Type B pancreatic cell (in vitro differentiated cells): ENCODE measurements around the gene TNFRSF12A. TPM values are rescaled to one million over a fixed set of nuclear protein-coding genes. Genes with fewer than 3 reads are reported as not detected.

Experiments used
- DNase-seq: peaks from one replicate; pipeline ENCODE4 v3.0.0; 2021; ENCODE audit warnings: mixed read lengths; ENCODE audit not compliant: unreplicated experiment; ENCODE audit errors: extremely low spot score
- H3K27ac Mint-ChIP-seq: 2 replicates; pipeline ENCODE4 v1.8.0; 2021; ENCODE audit warnings: mild to moderate bottlenecking, mixed read lengths
- H3K27me3 Mint-ChIP-seq: 2 replicates; pipeline ENCODE4 v1.8.0; 2021; ENCODE audit warnings: mixed read lengths
- H3K36me3 Mint-ChIP-seq: 2 replicates; pipeline ENCODE4 v1.8.0; 2021; ENCODE audit warnings: mixed read lengths
- H3K4me1 Mint-ChIP-seq: one replicate; pipeline ENCODE4 v1.8.0; 2021; ENCODE audit warnings: mixed read lengths; ENCODE audit not compliant: unreplicated experiment
- H3K4me3 Mint-ChIP-seq: 2 replicates; pipeline ENCODE4 v1.8.0; 2021; ENCODE audit warnings: mild to moderate bottlenecking, mixed read lengths
- H3K9me3 Mint-ChIP-seq: 2 replicates; pipeline ENCODE4 v1.8.0; 2021; ENCODE audit warnings: mixed read lengths
- total RNA-seq: library from RNA; stranded (reverse); gene quantifications from 2 replicates; pipeline ENCODE4 v1.2.1, GENCODE V29; 2021; ENCODE audit warnings: low replicate concordance
- TF ChIP-seq, protein P1 (sequence below): fragments of 200-600 bp; sonication (generic); conservative IDR thresholded peaks from 2 replicates; pipeline ENCODE4 v1.5.0; 2021; ENCODE audit warnings: antibody characterized with exemption, mild to moderate bottlenecking

Gene TNFRSF12A
- total RNA-seq, 1 donor from 2014 or later, result 24.0 TPM

- TF ChIP-seq, protein P1, sequence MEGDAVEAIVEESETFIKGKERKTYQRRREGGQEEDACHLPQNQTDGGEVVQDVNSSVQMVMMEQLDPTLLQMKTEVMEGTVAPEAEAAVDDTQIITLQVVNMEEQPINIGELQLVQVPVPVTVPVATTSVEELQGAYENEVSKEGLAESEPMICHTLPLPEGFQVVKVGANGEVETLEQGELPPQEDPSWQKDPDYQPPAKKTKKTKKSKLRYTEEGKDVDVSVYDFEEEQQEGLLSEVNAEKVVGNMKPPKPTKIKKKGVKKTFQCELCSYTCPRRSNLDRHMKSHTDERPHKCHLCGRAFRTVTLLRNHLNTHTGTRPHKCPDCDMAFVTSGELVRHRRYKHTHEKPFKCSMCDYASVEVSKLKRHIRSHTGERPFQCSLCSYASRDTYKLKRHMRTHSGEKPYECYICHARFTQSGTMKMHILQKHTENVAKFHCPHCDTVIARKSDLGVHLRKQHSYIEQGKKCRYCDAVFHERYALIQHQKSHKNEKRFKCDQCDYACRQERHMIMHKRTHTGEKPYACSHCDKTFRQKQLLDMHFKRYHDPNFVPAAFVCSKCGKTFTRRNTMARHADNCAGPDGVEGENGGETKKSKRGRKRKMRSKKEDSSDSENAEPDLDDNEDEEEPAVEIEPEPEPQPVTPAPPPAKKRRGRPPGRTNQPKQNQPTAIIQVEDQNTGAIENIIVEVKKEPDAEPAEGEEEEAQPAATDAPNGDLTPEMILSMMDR, result no peak
- no peaks in the 10 kb centered on the region for H3K36me3 Mint-ChIP-seq
- DNase-seq, result no peak
- no peaks in the 10 kb centered on the region for H3K9me3 Mint-ChIP-seq
- H3K4me1 Mint-ChIP-seq, result peaks cover 12% of the 10 kb centered on the region
- H3K4me3 Mint-ChIP-seq, result no peak overlapping the region
- H3K27ac Mint-ChIP-seq, result no peak overlapping the region
- H3K27me3 Mint-ChIP-seq, result no peaks in the 10 kb centered on the region
These were observed 42.7 kb upstream of the TNFRSF12A start for GRCh38 chr16:2977440-2977839.

GRCh38 chr16:2979669-2980226 is 40.4 kb upstream of the TNFRSF12A start:
- no peaks in the 10 kb centered on the region for H3K27me3 Mint-ChIP-seq
- peak overlapping the region; percentile 87 for H3K4me3 Mint-ChIP-seq
- H3K4me1 Mint-ChIP-seq, result peaks cover 12% of the 10 kb centered on the region
- H3K9me3 Mint-ChIP-seq, result no peaks in the 10 kb centered on the region
- no peak for DNase-seq
- TF ChIP-seq, protein P1, result no peak
- H3K27ac Mint-ChIP-seq, result no peak overlapping the region
- no peaks in the 10 kb centered on the region for H3K36me3 Mint-ChIP-seq

DNA sequence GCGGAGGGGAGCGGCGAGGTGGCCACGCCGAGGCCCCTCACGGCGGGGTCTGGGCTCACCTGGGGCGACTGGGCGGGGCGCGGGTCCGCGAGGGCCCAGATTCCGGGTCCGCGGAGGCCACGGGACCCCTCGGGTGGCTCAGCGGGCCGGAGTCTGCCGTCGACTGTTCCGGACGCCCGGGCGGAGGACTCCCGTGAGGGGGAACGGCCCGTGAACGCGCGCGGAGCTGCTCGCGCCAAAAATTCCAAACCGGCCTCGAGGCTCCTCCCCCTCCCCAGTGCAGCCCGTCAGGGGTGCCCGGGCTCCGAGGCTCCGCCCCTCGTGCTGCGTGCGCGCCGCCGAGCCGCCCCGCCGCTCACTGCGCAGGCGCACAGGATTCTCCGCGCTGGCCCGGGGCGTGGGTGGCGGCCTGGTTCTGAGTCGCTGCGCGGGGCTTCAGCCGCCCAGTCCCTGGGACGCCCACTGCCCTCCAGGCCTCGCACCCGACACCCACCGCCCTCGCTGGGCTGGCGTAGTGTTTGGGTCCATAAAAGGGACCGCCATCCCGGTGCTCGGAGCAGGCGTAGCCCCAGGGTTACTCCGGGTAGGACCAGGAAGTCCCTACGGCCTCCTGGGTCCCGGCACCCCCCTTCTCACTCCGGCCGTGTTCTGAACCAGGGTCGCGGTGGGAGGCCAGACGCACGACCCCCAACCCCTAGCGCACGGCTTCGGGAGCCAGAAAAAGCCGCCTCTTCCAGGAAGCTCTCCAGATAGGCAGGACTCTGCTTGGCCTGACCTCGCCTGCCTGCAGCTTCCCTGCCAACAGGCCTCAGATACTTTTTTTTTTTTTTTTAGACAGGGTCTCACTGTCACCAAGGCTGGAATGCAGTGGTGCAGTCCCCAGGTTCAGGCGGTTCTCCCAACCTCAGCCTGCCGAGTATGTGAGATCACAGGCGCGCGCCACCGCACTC is 39.7 kb upstream of the TNFRSF12A start, which contains the start of gene PKMYT1:
Gene PKMYT1 (minus strand): TSS at position 220 of the 950 bp plus-strand sequence. CDS start 789 bp downstream, outside the sequence.
- peak within 1 kb of the TSS; percentile 73 for H3K27ac Mint-ChIP-seq
- H3K4me3 Mint-ChIP-seq, result peak within 1 kb of the TSS; percentile 87
- peaks cover 12% of the 10 kb centered on the region for H3K4me1 Mint-ChIP-seq

GRCh38 chr16:2981177-2981898 is 38.8 kb upstream of the TNFRSF12A start:
- TF ChIP-seq, protein P1, result no peak
- DNase-seq, result no peak
- Mint-ChIP-seq H3K9me3 (no peaks in the 10 kb centered on the region), H3K4me3 (peak overlapping the region; percentile 80), H3K27ac (peak overlapping the region; percentile 73), H3K27me3 (no peaks in the 10 kb centered on the region), H3K4me1 (peaks cover 12% of the 10 kb centered on the region), H3K36me3 (no peaks in the 10 kb centered on the region)

More for the DNA sequence above, 39.7 kb upstream of the TNFRSF12A start, which contains the start of gene PKMYT1:
- H3K27me3 Mint-ChIP-seq, result no peaks in the 10 kb centered on the region
- H3K9me3 Mint-ChIP-seq, result no peaks in the 10 kb centered on the region
- no peaks in the 10 kb centered on the region for H3K36me3 Mint-ChIP-seq
- TF ChIP-seq, protein P1, result no peak
- DNase-seq, result peak; percentile 96

GRCh38 chr16:2981899-2982250 is 38.3 kb upstream of the TNFRSF12A start:
- no peaks in the 10 kb centered on the region for H3K9me3 Mint-ChIP-seq
- TF ChIP-seq, protein P1, result no peak
- DNase-seq, result no peak
- peak overlapping the region; percentile 80 for H3K4me3 Mint-ChIP-seq
- peaks cover 12% of the 10 kb centered on the region for H3K4me1 Mint-ChIP-seq
- no peaks in the 10 kb centered on the region for H3K36me3 Mint-ChIP-seq
- H3K27ac Mint-ChIP-seq, result peak overlapping the region; percentile 73
- no peaks in the 10 kb centered on the region for H3K27me3 Mint-ChIP-seq
